ENCODE results near the gene FGF2.

Gene FGF2

DNA sequence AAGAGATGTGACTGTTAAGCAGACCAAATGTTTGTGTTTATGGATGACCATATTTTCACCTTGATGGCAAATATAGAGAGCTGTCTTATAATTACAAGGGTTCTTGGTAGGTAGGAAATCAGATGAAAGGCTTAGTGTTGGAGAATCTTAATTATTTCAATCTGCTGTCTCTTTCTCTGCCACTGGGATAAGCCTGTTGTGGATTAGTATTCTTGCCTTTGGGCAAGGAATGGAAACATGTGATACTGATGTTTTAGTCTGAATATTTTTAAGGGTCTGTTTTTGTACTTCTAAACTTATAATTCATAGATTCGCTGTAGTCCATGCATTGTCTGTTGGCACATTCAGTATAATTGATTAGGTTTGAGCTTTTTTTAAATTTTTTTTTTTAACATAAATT lies 119.5 kb downstream of the FGF2 start:
- no peak for DNase-seq

Data from NCI-H510A (cell line).